NCI-H1694 (cell line): ENCODE data around the gene ADAP1.

ENCODE experiments used
- DNase-seq: peaks from one replicate; lab custom pipeline; 2025; lab: John Stamatoyannopoulos, UW

Gene ADAP1

DNA sequence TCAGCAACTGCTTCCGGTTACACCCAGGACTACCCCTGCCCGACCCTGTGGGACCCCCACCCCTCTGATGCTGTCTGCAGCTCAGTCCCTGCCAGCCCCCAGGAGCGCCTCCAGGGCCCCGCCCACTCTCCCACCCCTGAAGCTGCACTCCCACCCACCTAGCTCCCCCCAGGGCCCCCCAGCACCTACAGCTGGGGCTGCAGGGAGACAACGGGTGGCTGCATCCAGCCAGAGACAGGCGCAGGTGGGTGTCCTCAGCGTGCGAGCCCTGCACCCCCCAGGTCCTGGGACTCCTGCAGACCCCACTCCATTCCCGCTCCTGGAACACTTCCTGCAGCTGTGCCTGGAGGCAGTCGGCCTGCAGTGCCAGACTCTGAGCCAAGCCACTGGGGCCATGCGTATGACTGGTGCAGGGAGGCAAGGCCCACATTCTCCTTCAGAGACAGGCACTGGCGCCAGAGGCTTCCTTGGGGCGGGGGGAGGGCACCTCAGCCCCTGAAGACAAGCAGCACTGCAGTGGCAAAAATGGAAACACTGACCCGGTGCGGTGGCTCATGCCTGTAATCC is 34.6 kb upstream of the ADAP1 start:
- DNase-seq, result no peak

DNA sequence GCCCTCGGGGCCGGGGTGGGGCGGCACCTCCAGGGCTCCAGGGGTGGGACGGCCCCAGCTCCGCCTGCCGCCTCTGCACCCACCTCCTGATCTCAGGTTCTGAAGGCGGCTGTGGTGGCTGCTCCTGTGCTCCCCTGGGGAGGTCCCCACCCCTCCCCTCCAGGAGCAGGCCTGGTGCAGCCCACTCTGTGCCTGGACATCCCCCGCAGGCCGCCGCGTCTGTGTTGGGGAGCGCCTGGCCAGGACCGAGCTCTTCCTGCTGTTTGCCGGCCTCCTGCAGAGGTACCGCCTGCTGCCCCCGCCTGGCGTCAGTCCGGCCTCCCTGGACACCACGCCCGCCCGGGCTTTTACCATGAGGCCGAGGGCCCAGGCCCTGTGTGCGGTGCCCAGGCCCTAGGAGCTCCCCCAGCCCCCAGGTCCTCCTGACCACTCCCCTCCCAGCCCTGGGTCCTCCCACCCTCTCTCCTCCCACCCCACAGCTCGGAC is 34.0 kb upstream of the ADAP1 start:
- no peak for DNase-seq

DNA sequence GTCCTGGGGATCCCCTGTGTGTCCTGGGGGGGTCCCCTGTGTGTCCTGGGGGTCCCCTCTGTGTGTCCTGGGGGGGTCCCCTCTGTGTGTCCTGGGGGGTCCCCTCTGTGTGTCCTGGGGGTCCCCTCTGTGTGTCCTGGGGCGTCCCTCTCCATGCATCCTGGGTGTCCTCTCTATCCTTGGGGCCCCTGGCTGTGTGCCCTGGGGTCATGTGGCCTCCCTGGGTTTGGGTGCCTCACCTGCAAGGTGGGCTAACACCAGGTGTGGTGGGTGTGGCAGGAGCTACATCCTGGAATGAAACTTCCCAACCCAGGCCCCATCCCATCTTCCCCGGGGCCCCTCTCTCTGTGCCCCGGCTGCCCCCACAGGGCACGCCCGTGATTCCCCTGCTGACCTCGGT is 33.4 kb upstream of the ADAP1 start:
- DNase-seq, result no peak

DNA sequence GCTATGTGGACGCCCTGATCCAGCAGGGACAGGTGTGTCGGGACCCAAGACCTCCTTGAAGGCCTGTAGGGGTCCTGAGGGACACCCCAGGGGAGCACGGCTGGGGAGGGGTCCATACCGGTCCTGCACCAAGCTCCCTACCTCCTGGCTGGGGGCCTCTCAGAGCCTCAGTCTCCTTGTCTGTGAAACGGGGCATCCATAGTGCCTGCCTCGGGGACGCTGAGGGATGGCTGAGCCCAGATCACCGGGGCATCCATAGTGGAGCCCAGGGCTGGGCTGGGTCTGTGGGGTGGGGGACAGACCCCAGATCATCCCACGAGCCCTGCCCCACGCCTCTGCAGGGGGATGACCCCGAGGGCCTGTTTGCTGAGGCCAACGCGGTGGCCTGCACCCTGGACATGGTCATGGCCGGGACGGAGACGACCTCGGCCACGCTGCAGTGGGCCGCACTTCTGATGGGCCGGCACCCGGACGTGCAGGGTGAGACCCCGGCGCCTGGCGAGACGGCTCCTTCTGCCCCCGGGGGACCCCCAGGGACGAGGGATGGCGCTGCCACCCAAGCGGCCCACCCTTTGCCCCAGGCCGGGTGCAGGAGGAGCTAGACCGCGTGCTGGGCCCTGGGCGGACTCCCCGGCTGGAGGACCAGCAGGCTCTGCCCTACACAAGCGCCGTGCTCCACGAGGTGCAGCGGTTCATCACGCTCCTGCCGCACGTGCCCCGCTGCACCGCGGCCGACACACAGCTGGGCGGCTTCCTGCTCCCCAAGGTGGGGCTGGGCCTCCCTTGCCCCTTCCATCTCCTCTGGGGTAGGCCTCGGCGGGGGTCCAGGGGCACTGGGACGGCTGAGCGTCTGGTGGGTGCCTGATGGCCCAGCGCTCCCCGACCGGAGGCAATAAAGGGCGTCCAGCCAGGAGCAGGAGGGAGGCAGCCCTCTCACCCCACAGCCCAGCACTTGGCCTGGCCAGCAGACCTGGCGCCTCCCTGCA is 32.6 kb upstream of the ADAP1 start:
- no peak for DNase-seq

DNA sequence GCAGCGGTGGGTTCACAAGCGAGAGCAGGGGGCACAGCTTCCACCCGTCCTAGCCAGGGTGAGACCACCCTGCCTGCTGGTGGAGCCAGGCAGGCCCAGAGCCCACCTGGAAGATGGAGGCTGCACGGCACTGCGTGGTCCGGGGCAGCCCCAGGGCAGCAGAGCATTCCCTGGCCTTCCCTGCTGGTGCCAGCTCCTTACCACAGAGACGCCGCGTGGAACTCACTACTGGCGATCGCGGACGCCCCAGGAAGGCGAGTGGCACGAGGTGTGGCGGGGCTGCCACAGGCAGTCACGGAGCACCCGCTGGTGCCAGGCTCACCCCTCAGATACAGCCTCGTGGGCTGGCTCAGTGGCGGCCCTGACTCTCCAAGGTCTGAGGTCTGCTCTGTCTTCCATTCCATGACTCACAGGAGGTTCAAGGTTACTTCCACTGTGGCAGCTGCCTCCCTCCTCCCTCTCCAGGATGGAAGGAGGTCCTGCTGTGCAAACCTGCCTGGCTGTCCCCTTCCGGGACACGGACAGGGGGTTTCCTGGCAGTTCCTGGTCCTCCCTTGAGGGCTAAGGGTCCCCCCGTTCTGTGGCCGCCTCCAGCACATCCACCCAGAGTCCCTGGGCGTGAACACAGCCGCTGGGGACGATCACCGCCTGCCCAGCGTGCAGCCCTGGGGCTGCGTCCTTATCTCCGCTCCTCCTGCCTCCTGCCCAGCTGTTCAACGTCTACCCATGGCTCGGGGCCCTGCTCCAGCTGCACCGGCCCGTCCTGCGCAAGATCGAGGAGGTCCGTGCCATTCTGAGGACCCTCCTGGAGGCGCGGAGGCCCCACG is 31.6 kb upstream of the ADAP1 start:
- DNase-seq, result no peak

DNA sequence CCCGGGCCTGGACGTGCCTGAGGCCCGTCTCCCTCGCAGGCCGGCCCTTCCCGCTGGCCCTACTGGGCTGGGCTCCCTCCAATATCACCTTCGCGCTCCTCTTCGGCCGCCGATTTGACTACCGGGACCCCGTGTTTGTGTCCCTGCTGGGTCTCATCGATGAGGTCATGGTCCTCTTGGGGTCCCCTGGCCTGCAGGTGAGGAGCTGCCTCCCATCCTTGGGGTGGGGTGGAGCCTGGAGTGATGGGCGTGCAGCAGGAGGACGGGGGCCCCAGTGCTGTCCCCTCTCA is 30.6 kb upstream of the ADAP1 start:
- DNase-seq, result no peak

DNA sequence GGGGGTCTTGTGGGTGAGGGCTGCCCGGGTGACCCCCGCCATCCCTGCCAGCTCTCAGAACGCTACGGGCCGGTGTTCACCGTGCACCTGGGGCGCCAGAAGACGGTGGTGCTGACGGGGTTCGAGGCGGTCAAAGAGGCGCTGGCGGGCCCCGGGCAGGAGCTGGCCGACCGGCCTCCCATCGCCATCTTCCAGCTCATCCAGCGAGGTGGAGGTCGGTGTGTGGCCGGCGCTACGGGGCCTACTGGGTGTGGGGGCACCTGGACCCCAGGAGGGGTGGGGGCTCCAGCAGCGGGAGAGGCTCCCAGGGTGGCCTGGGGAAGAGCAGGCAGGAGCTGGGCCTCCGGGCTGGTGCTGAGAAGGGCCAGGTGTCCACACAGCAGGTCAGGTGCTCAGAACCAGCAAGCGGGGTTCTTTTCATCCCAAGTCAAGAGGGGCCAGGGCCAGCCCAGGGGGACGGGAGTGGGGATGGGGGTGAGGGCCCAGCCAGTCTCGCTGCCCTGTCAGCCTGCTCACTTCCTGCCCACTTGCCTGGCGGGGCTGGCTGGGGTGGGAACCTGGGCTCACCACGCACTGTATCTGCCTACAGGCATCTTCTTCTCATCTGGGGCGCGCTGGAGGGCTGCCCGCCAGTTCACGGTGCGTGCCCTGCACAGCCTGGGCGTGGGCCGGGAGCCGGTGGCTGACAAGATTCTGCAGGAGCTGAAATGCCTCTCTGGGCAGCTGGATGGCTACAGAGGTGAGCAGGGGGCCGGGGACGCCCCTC is 30.1 kb upstream of the ADAP1 start:
- no peak for DNase-seq

DNA sequence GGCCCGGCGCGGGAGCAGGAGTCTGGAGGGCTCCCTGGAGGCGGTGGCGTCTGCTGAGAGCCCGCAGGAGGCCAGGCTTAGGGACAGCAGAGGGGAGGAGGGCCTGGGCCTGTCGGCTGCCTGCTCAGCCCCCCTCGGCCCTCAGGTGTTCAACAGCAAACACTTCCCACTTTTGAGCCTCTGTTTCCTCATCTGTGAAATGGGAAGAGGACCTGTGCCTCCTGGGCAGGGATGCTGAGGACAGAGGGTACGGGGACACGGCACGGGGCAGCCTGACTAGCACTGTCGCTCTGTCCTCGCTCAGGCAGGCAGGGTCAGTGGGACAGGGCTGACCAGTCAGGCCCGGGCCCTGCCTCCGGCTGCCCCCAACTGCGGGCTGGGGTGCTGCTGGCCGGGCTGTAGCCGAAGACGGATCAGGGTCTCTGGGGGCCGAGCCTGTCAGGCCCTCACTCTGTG is 29.2 kb upstream of the ADAP1 start:
- no peak for DNase-seq

DNA sequence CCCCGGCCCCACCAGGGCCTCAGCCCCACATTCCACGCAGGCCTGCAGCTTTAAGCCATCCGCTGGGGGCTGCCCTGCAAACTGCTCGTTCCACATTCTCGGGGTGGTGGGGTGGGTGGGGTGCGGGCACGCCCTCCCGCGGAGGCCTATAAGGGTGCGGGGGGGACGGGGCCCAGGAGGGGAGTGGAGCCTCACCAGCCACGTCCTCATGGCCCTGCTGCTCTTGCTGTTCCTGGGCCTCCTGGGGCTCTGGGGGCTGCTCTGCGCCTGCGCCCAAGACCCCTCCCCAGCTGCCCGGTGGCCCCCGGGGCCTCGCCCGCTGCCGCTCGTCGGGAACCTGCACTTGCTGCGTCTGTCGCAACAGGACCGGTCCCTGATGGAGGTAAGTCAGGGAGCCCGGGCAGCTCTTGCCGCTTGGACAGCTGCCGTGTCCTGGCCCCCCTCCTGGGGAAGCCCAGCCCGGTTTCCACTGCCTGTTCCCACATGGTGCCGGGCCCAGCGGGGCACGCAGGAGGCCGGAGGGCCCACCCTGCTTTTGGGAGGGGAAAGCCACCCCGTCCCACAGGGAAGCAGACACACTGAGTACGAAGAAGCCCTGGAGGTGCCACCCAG is 28.6 kb upstream of the ADAP1 start, which contains the start of gene CYP2W1:
Gene CYP2W1, plus strand, starts transcription at position 178 of the 612 bp plus-strand sequence. Its CDS starts 31 bp downstream, at position 209.
- peak; percentile 48 for DNase-seq

DNA sequence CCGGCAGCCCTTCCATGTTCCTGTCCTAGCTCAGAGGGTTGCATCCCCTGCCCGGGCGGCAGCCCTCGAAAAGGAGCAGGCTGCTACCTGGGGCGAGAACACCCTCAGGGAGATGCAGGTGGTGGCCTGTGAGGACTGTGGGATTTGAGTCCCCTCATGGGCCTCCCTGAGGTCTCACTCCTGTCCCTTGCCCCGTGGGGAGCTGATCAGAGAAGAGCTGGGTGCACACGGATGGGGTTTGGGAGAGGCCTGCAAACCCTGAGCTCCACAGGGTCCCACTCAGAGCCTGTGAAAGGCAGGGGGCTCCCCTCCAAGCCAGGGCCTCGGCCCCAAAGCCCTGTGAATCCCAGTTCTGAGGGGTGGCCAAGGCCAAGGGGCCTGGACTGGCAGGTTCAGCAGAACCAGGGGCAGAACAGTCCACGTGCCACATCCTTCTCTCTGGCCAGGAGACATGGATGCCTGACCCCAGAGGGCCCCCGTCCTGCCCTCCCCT is 28.1 kb upstream of the ADAP1 start:
- no peak for DNase-seq

DNA sequence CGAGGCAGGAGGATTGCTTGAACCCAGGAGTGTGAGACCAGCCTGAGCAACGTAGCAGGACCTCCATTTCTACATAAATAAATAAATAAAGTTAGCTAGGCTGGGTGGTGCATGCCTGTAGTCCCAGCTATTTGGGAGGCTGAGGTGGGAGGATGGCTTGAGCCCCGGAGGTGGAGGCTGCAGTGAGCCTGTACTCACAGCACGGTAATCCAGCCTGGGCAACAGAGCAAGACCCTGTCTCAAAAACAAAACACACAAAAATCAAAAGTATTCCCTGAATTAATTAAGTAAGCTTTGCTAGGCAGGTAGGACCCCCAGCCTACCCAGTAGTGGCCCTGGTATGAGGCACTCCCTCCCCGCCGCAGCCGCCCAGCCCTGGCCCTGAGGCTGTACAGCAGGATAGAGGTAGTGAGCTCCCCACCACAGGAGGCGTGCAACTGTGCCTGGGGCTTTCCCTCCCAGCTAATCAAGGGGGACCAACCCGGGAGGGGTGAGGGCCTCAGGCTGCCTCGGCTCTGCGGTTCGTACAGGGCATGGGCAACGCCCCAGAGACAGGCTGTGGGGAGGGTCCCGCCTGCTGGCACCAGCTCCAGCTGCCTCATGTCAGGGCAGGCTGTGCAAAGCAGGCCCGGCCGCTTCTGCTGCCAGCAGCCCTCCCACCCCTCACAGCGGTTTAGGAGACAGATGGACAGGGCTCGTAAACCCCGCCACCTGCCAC is 27.5 kb upstream of the ADAP1 start:
- peak; percentile 98 for DNase-seq

DNA sequence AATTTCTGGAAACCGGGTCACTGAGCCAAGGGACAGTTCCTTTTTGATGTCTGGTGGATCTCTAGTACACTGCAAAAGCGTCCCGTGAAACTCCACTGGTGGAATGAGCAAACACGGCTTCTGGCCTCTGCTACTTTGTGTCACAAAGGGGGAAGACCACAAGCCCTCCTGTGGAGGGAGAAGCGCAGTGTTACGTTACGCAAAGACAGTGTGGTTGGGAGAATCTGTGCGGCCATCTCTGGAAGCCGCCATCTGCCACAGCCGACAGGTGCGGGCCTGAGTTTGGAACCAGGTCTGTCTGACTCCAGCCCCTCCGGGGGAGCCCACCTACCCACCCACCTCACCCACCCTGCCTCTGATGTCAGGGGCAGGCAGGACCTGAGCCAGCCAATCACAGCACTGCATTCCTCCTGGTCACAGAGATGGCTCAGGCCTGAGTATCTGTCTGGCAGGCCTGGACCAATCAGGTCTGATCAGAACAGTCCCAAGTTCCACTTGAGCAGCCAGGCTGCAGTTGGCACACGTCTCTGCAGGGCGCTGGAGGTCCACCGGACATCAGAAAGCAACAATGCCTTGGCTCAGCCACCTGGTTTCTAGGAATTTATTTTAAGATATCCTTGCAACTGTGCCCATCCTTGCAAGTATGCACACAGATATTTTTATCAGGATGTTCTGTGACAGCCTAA is 25.5 kb upstream of the ADAP1 start:
- no peak for DNase-seq

DNA sequence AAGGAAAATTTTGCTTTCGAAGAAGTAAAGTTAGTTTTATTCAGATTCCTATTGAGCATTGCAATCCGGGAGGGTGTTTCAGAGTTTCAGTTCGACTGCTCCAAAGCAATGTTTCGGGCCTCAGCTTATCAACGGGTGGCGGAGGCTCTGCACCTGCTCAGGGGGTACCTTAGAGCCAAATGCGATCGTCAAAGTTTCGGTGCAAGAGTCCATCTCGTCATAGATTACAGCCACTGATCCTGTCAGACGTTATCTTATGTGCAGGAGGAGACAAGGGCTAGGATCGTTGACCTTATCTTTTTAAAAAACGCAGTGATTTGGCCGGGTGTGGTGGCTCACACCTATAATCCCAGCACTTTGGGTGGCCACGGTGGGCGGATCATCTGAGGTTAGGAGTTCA is 24.7 kb upstream of the ADAP1 start:
- no peak for DNase-seq

DNA sequence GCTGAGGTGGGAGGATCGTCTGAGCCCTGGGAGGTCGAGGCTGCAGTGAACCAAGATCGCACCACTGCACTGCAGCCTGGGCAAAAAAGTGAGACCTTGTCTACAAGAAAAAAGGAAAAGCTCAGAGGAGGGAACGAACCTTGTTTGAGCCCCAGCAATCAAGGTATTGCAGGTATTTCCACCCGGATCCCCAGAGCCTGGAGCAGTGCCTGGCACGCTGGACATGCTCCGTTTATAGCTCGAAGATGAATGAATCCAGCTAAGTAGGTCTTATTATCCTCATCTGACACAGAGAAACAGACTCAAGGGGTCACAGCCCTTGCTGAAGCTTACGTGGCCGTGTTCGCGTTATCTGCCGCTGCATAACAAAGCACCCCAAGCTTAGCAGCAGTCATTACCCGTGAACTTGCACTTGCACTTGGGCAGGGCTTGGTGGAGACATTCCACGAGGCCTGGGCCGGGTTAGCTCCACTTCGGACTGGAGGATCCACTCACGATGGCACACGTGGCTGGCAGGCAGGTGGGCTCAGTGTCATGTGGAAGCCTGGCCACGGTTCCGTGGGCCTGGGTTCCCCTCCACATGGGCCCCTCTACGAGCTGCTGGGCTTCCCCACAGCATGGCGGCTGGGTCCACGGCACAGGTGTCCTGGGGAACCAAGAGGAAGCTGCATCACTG is 24.1 kb upstream of the ADAP1 start:
- no peak for DNase-seq

DNA sequence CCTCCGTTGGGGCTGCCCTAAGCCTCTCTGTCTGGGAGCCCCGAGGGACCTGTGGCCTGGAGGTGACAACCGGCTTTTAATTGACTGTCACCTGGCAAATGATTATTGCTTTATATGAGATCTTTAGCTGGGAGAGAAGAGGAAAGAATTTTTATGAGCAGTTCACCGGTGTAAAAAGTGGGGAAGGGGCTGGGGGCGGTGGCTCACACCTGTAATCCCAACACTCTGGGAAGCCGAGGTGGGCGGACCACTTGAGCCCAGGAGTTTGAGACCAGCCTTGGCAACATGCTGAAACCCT is 23.5 kb upstream of the ADAP1 start:
- no peak for DNase-seq

DNA sequence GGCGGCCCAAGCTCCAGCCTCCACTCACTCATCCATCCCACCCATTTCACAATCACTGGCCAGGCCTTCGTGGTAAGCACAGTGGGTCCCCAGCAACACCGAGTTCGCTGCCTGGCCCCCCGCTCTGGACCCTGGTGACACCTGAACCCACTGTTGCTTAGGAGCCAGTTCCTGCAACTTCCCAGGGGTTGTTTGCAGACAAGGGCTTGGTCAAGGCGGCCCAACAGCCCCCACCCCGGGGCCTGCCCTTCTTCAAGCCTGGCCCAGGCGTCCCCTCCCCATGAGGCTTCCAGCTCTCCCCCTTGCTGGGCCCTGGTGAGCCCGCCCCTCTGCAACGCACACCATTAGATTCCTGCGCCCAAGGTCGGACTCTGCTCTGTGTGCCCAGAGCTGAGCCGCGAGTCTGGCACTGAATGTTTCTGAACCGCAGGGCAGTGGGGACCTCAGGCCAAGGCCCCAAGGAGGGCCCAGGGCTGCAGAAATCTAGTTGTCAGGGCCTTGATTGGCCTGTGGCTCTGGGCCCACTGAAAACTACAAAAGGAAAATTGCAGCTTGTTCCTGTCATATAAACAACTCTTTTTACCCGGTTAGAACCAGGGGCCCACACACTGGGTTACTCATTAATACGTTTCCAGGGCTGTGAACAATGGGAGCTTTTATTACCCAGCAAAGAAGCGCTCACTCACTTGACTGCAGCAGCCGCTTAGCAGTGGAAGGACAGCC is 23.0 kb upstream of the ADAP1 start:
- no peak for DNase-seq

DNA sequence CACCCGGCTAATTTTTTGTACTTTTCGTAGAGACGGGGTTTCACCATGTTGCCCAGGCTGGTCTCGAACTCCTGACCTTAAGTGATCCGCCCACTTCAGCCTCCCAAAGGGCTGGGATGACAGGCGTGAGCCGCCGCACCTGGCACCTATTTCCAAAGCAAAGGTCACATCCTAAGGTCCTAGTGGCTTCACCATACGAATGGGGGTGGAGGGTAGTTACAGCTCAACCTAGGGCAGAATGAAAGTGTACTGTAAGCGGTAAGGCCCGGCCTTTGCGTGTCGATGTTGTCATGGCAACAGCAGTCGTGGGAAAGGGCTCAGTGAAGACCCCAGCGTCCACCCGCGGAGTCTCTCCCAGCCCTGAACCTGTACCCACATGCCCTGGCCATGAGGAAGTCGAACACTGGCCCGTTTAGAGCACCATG is 22.4 kb upstream of the ADAP1 start:
- DNase-seq, result no peak

DNA sequence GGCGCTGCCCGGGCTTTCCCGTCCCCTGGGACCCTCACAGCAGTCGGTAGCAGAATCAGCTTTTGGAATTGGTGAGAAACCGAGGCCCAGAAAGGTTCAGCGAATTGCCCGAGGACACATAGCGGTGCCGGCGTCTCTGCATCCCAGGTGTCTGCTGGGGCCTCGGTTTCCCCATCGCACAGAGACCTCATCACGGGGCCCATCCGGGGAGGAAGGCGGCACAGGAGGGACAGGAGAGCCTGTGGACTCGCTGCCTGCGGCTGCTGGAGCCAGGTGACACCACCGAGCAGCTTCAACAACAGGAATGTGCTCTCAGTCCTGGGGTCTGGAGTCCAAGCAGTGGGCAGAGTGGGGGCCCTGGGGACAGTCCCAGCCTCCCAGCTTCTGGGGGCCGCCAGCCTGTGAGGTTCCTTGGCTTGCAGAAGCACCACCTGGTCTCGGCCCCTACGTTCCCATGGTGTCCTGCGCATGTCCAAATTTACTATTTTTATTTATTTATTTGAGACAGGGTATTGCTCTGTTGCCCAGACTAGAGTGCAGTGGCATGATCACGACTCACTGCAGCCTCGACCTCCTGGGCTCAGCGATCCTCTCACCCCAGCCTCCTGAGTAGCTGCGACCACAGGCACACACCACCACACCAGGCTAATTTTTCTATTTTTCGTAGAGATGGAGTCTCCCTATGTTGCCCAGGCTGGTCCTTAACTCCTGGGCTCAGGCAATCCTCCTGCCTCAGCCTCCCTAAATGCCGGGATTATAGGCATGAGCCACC is 21.4 kb upstream of the ADAP1 start:
- no peak for DNase-seq
